Left cardiac atrium (tissue), 4 donors: Measurements from ENCODE around the gene DPYSL4. TPM values are rescaled to one million over a fixed set of nuclear protein-coding genes. Genes with fewer than 3 reads are reported as not detected.

ENCODE experiments used
- ATAC-seq, 2 donors: fragments of 200-7000 bp; cut with Tn5 transposase; one replicate each; pipeline ENCODE4 v1.9.1; 2020; ENCODE audit warnings: mild to moderate bottlenecking in 2 of 2, moderate library complexity in 2 of 2
- DNase-seq: peaks from one replicate; pipeline ENCODE4 v3.0.0-alpha.2; 2020
- intact Hi-C, 2 donors: fragments of 100-400 bp; cut with DNase I; formaldehyde crosslinking; loops; one replicate each; pipeline versions ENCODE4 v1.14.1 to v1.15.1; 2022 to 2023
- total RNA-seq, 2 donors: library from RNA; stranded (reverse); fragmentation: NEBNext Ultra II Directional; extraction: Animal tissue kit (Norgen Biotek cat#: 25700); gene quantifications; one replicate each; pipeline ENCODE4 v1.2.1, GENCODE V29; 2021
- donor health status: DM: no; HTN: yes; CAD: no.
- donor health status: DM: no; HTN: yes; CAD: no; lungs with severe emphysema.
- donor health status: DM: yes; HTN: yes; CAD: no.
- donor health status: Dilated cardiomyopathy.

The DPYSL4 gene
- total RNA-seq, 2 donors from 2014 or later = 1.4 to 9.9 TPM

DNA sequence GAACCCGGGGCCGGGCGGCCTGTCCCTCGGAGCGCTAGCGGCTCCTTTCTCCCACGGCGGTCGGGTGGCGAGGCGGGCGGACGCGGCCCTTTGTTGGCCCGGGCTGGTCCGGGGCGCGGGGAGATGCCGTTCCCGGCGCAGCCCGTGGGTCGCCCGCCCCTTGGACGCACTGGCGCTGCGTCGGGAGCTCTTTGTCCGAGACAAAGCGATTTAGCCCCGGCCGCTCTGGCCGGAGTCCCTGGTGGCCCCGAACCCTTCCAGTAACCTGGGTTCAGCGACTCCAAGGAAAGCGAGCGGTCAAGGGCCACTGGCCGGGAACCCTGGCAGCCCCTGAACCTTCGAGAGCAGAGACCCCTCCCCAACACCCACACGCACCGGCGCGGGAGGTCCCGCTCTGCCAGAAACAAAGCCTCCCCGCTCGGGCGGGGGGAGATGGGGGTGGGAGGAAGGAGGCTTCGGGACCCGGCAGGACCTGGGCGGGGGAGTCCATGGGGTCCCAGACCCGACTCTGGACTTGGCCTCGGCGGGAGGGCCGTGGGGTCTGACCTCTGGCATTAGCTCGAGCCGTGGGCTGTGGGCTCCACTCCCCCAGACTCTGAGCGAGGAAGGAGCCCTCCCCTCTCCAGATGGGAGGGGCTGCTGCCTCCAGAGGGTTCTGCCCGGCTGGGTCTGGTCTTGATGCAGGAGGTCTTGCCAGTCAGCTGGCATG lies 836 bp downstream of the DPYSL4 start:
- ATAC-seq (peak; percentile 7 to 13), DNase-seq (no peak)
- intact Hi-C loops = no loop called here

DNA sequence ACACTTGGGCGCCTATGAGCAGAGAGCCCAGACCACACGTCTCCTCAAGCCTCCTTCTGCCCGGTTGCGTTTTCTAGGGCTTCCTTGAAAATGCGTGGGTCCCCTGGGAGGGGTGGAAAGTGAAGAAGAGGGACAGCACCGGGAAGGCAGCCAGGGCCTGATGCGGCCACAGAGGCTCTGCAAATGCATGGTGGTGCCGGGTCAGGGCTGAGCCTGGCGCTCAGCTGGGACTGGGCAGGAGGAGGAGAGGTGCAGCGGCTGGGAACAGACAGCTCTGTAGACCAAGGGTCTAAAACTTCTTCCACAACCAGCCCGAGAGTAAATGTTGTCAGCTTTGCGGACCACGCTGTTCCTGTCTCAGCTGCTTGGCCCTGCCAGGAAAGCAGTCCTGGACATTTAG lies 1.6 kb downstream of the DPYSL4 start:
- intact Hi-C loops = no loop called here
- ATAC-seq (no peak), DNase-seq (no peak)

DNA sequence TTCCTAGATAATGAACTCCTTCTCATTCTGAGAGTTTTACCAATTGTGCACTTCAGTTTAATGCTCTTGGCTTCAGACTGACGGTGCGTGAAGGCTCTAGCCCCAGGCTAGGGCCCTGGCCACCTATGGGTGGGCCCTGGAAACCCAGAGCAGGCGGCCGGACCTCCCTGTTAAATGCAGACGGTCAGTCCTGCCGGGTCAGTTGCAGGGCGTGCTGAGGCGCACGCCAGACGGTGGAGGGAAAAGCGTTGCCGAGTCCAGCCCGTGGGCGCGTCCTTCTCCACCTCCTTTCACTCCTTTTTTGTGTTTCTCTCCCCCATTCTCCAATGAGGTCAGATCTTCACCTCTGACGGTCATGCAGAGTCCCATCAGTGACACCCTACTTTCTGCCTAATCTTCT lies 2.3 kb downstream of the DPYSL4 start:
- intact Hi-C loops = no loop called here
- no peak for DNase-seq
- ATAC-seq = no peak

DNA sequence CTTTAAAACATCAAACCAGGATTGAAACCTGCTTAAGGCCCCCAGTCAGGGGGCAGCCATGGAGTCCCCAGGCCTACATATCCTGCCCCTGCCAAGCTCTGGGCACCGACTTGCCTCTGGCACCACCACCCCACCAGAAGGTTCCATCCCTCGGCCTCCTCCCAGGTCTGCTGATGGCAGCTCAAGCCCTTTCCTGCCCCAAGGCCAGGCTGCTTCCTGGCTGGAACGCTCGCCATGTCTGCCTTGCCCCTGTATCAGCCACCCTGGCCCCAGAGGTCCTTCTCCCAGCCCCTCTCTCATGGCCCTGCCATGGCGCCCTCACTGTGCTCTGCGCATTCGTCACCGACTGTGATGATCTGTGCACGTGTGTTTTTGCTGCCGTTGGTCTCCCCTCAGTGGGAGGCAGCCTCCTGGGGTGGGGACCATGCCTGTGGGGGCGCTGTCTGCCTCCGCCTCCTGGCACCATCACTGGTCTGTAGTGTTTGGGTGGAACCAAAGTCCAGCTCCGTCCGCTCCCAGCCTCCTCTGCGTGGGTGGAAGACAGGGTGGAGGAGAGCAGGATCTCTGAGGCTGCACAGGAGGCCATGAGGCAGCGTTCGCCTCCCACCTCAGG lies 3.2 kb downstream of the DPYSL4 start:
- intact Hi-C loops = no loop called here
- ATAC-seq = no peak
- peak; percentile 11 for DNase-seq

DNA sequence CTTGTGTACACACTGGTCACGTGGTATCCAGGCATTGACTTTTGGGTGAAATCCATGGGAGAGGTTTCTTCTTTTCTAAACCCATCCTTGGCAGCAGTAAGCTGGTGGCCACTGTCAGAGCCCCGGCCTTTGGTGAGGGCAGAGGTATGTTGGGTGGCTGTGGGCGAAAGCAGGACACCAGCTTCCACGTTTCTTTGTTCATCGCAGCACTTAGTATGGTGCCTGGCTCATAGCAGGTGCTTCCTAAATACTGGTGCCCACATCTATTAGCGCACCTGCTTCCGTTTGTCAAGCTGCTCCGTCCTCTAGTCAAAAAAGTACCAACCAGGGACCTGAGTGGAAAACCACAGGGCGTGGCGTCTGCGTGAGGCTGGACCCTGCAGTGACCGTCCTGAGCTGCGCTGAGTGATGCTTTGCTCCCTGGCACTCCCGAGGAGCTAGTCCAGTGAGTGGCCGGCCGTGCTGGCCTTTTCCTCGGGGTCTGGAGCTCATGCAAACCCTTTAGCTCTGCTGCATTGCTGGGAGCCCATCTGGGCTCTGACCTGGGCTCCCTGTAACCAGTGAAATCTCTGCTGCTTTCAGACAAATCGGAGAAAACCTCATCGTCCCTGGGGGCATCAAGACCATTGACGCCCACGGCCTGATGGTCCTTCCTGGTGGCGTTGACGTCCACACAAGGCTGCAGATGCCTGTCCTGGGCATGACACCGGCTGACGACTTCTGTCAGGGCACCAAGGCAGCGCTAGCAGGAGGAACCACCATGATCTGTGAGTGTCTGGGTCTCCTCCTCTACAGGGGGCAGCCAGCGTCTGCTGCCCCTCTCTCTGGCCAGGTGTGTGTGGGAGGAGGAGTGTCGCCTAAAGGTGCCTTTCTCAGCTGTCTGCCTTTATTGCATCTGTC lies 5.6 kb downstream of the DPYSL4 start:
- ATAC-seq = no peak
- DNase-seq = no peak
- intact Hi-C loops = no loop called here

DNA sequence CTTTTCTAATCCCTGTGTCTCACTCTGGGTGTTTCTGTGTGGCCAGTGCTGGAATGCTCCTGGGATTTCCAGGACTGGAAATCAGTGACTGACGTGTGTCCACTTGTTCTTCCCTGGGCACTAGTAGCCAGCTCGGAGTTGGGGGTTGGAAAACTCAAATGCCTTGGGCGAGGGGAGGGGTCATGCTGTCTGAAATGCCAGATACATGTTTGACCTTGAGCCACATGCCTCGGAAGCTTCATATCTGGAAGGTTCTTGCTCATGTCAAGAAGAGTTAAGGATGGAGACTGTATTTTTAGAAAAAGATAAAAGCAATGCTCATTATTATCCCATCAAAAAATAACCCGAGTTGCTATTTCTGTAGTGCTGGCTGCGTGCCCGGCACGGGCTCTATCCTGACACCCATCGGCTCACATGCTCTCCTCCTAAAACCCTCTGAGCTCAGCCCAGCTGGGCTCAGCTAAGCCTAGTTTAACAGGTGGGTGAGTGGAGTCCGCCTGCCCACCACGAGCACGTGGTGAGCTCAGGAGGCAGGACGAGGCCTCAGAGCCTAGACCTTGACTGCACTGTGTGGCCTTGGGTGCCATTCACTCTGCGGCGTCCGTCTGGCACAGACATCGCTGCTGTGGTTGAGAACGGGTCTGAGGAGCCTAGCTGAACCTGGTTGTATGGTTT lies 6.4 kb downstream of the DPYSL4 start:
- intact Hi-C loops = no loop called here
- ATAC-seq (peak; percentile 37 to 43), DNase-seq (no peak)

DNA sequence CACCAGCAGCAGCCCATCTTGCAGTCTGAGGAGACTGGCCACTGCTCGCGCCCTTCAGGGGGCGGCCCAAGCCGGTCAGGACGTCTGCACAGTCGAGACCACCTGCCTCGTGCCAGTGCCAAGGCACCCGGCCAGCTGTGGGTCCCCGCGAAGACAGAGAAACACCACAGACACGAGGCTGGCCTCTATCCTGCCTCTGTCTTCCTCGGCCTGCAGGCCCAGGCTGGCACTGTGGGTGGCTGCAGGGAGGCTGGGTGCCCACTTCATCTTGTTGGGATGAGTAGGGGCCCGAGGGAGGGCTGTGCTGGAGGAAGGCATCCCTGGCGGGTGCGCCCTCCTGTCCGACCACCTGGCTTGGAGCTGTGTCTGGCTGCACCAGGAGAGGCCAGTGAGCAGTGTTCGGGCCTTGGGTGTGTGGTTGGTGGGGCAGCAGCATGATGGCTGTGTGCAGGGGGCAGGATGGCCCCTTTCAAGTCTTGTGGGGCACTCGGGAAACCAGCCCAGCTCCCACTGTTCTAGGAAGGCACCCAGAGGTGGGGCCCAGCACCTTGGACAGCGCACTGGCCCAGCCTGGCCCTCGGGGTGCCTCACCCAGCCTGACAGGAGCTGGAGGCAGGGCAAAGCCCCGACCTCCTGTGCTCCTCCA lies 7.3 kb downstream of the DPYSL4 start:
- ATAC-seq (peak; percentile 41 to 43), DNase-seq (no peak)
- intact Hi-C loops = no loop called here

DNA sequence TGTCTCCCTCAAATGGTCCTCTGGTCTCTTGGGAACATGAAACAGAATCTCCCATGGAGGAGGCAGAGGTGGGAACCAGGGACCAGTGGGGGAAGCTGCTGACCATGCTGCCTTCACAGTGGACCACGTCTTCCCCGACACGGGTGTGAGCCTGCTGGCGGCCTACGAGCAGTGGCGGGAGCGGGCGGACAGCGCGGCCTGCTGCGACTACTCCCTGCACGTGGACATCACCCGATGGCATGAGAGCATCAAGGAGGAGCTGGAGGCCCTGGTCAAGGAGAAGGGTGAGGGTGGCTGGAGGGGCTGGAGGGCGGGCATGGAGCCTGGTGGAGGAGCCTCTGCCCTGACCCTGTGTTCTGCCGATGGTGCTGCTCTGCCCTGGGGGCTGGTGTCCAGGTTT lies 8.0 kb downstream of the DPYSL4 start:
- ATAC-seq (no peak), DNase-seq (no peak)
- intact Hi-C loops = no loop called here

DNA sequence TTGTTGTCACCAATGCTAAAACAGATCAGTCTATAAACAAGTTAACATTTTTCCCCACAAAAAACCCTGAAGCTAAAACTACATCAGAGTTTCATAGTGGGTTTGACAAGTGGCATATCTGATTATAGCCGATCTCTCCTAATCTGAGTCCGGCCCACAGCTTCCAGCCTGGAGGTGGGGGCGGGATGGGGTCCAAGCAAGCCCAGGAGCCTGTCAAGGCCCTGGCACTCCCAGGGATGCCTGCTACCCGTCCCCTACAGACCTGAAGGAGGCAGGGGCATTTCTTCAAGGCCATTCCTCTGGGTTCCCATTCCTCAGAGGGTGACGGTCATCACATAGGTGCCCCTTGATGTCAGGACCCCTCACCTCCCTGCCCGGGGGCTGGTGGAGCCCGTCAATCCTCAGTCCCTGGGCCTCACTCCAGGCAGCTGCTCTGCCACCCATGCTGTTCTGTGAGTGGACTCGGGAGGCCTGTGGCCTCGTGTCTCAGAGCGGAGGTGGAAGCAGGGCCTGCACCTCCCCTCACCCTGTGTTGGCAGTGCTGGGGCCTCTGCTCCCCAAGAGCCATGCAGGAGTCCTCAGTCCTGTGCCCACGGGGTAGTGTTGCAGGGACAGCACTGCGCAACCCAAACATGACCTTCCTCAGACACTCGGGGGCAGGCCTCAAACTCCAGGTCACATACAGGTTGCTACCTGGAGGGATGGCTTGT lies 8.8 kb downstream of the DPYSL4 start:
- no peak for DNase-seq
- intact Hi-C loops = no loop called here
- ATAC-seq = no peak

DNA sequence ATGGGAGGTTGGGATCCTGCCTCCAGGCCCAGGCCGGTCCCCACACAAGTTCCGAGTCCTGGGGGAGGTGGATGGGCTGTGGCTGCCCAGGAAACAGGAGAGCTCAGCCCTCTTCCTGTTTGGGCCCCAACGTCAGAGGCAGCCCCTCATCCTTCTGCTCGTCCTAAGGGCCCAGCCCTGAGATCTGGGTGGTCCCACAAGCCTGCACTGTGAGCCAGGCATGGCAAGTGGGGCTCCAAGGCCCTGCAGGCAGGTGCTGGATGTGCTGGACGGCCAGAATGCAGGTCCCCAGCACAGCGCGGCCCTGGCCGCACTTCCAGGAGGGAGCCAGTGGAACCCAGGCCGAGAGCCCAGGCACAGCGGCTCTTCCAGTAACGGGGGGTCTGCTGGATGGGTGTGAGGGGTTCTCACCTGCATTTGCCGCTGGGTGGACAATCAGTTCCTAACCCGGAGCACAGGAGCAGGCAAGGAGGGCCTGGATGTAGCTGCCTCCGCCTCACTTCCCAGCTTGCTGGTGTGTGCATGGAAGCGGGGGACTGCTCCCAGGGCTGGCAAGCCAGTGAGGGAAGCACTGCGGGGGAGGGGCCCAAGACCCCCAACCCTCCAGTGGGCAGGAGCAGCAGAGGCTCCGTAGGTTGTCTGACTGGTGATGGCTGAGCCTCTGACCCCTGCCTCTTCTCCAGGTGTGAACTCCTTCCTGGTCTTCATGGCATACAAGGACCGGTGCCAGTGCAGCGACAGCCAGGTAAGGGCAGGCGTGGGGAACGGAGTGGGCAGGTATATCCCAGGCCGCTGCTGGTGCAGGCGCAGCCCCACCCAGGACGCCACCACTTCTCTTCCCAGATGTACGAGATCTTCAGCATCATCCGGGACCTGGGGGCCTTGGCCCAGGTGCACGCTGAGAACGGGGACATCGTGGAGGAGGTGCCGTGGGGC lies 9.7 kb downstream of the DPYSL4 start:
- ATAC-seq (no peak), DNase-seq (no peak)
- intact Hi-C loops = no loop called here

DNA sequence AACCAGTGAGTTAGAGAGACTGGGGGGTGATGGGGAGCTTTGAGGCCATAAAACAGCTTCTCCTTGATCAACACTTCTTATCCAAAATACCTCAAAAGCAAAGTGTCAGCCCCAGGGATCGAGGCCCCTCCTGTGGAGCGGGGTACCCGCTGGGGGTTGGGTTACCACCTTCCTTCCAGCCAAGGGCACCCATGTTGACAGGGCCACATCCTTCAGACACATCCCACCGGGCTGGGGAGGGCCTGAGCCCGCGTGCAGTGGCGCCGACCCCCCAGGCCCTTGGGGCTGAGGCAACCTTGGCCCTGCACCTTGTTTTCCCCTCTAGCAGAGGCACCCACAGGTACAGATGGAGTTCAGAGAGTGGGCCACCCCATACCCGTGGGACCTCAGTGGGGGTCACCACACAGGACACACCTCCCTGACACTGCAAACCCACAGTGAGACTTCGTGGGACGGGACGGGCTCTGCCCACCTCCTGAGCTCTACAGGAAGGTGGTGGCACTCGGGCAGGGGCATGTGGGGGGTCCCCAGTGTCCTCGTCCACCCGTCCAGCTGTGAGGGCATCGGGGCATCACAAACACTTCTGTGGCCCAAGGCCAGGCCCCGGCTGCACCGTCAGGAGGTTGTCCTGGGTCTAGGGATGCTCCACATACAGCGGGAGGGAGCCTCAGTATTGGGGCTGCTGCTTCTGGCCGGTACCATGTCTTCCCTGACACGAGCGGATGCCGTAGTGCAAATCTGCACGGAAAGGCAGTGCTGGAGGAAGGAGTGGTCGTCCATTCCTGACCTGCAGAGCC lies 10.7 kb downstream of the DPYSL4 start:
- ATAC-seq (no peak), DNase-seq (no peak)
- intact Hi-C loops = no loop called here

DNA sequence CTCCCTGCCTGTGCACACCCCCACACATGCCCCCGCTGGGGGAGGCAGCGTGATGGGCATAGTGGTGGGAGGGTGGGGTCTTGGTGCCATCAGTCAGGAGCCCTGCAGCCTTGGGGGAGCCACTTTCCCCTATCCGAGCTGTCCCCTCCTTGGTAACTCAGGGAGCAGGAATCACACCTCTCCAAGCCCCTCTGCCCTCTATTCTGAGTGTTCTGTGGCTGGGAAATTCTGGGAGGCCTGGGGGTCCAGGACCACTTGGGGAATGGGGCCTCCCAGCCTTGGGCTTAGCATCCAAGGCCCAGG lies 11.3 kb downstream of the DPYSL4 start:
- no peak for ATAC-seq
- intact Hi-C loops = no loop called here
- no peak for DNase-seq

DNA sequence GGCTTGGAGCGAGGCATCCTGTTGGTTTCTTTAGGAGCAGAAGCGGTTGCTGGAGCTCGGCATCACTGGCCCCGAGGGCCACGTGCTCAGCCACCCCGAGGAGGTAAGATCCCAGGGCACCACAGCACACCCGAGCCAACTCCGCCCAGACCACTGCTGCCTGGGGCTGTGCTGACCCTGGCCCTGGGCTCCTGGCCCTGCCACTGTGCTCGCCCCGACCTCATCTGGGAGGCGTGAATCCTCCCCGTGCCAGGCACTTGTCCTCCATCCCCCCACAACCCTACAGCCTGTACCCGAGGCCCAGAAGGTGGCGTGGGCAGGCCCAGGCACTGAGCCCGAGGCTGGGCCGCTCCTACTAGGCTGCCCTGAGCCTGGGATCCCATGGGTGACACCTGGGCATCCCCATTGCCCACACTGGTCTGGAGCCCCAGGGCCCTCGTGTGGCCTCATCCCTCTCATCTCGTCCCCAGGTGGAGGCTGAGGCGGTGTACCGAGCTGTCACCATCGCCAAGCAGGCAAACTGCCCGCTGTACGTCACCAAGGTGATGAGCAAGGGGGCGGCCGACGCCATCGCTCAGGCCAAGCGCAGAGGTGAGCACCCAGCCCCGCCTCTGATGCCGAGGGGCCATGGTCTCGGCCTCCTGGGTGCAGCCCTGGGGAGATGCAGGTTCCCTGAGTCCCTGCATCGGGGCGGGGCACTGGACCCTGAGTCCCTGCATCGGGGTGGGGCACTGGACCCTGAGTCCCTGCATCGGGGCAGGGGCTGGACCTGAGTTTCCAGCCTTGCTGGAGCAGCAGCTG lies 11.8 kb downstream of the DPYSL4 start:
- no peak for DNase-seq
- intact Hi-C loops = no loop called here
- no peak for ATAC-seq

DNA sequence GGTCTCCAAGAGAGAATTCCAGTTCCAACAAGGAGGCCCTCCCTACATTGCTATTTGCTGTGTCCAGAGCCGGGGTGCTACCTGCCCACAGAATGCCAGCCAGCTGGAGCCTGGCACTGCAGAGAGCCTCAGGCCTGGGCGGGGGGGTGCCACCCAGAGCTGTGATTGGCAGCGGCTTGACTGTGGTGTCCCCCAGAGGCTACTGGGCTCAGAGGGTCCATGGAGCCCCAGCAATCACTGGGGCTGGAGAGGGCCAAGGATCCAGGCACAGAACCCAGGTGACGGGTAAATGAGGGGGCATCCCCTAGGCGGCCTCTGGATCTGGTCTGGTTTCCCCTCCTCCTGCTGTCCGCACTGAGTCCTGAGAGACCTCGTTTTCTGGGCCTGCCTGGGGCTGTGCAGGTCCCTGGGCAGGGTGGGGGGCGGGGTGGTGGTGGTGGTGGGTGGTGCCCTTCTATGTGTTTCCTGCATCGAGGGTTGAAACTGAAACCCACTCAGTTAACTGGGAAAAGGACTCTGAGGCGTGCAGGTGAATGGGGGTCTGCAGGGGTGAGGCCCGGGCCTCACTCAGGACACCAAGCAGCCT lies 12.6 kb downstream of the DPYSL4 start:
- intact Hi-C loops = no loop called here
- DNase-seq = no peak
- no peak for ATAC-seq

DNA sequence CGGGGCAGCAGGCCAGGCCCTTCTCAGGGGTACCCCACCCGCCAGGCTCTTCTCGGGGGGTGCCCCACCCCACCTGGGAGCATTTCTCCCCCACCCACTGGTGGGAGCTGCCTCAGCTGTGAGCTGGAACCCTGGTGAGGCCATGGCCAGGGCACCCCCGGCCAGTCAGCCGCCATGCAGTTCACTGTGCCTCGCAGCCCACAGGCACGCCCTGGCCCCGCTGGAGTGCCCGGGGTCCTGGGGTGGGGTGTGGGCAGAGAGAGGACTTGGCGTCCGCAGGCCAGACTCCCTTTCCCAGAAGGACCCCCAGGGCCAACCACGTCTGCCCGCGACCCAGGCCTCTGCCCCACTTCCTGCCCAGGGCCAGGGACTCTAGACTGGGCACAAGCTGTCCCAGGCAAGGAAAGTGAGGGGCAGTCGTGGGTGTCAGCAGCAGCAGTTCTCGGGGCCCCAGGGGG lies 13.1 kb downstream of the DPYSL4 start:
- intact Hi-C loops = no loop called here
- DNase-seq (no peak), ATAC-seq (no peak)
